ENCODE measurements around the gene ATP1A4.

- TF ChIP-seq, protein P1, sequence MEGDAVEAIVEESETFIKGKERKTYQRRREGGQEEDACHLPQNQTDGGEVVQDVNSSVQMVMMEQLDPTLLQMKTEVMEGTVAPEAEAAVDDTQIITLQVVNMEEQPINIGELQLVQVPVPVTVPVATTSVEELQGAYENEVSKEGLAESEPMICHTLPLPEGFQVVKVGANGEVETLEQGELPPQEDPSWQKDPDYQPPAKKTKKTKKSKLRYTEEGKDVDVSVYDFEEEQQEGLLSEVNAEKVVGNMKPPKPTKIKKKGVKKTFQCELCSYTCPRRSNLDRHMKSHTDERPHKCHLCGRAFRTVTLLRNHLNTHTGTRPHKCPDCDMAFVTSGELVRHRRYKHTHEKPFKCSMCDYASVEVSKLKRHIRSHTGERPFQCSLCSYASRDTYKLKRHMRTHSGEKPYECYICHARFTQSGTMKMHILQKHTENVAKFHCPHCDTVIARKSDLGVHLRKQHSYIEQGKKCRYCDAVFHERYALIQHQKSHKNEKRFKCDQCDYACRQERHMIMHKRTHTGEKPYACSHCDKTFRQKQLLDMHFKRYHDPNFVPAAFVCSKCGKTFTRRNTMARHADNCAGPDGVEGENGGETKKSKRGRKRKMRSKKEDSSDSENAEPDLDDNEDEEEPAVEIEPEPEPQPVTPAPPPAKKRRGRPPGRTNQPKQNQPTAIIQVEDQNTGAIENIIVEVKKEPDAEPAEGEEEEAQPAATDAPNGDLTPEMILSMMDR (IDR thresholded peaks at IDR 0.05): no peak
- TF ChIP-seq POLR2AphosphoS5 (IDR thresholded peaks at IDR 0.05; ENCODE audit: low read depth, low read length) (no peak; the same call in 1 of the 2 replicates), SIN3A (IDR thresholded peaks at IDR 0.05; ENCODE audit: borderline replicate concordance, insufficient read depth, low read depth, low read length) (0 out of 2 replicates have a peak, but pooled peaks have one; percentile 26)
These were observed 54.0 kb downstream of the ATP1A4 start, which contains the start of gene PEA15 for GRCh38 chr1:160205242-160206035.

Measured in Panc1 (cell line).